Adrenal gland (tissue), 12 donors: Measurements from ENCODE around the gene KLF11. TPM values are rescaled to one million over a fixed set of nuclear protein-coding genes. Genes with fewer than 3 reads are reported as not detected.
"Not testable (repeated sequence)": the region's sequence is repeated elsewhere in the genome, so short reads cannot be mapped to it uniquely, and the experiment has no call there.

ENCODE experiments used
- DNase-seq, 7 donors: peaks; one replicate each; pipeline ENCODE4 v3.0.0-alpha.2; 2019 to 2020
- H3K27ac ChIP-seq, 5 donors: fragments of 200-600 bp; sonication (generic) in 4 of 5; 1 replicate in 3 of 5; 2 replicates in 2 of 5; pipeline versions ENCODE4 v1.5.1 to v1.8.0; 2016 to 2020; ENCODE audit warnings: mild to moderate bottlenecking in 1 of 5
- H3K27me3 ChIP-seq: fragments of 200-600 bp; 2 replicates; pipeline ENCODE4 v1.8.0; 2021
- H3K36me3 ChIP-seq, 2 donors: fragments of 200-600 bp; replicated peaks in 1 of 2; 1 replicate in 1 of 2; 2 replicates in 1 of 2; pipeline versions ENCODE4 v1.5.1 to v1.8.0; 2018 to 2022
- H3K4me1 ChIP-seq, 2 donors: fragments of 200-600 bp; replicated peaks in 1 of 2; 1 replicate in 1 of 2; 2 replicates in 1 of 2; pipeline versions ENCODE4 v1.5.1 to v1.8.0; 2018 to 2021
- H3K4me3 ChIP-seq, 4 donors: fragments of 200-600 bp; sonication (generic) in 3 of 4; one replicate each; pipeline ENCODE4 v1.5.1; 2016 to 2018
- H3K9me3 ChIP-seq, 3 donors: fragments of 200-600 bp; sonication (generic) in 1 of 3; replicated peaks in 1 of 3; 1 replicate in 2 of 3; 2 replicates in 1 of 3; pipeline versions ENCODE4 v1.5.1 to v1.8.0; 2016 to 2021
- CTCF ChIP-seq, 6 experiments: fragments of 450-650 bp in 4 of 6; fragments of 200-600 bp in 2 of 6; sonication (generic) in 1 of 6; IDR thresholded peaks; 1 replicate in 5 of 6; 2 replicates in 1 of 6; pipeline versions ENCODE4 v1.5.1 to v1.8.0; 2016 to 2021; ENCODE audit warnings: antibody characterized with exemption in 6 of 6, mild to moderate bottlenecking in 2 of 6, moderate library complexity in 1 of 6
- POLR2A ChIP-seq, 2 donors: fragments of 450-650 bp; IDR thresholded peaks; one replicate each; pipeline ENCODE4 v1.6.1; 2017; ENCODE audit warnings: antibody characterized with exemption in 2 of 2, mild to moderate bottlenecking in 2 of 2, moderate library complexity in 1 of 2
- WGBS, 4 donors: extraction: QIAGEN DNeasy Blood & Tissue Kit in 2 of 4; methylation state at CpG; one replicate each; pipeline versions ENCODE4 v1.1.5 to v1.1.7; 2013 to 2017; 5-methylcytosine and 5-hydroxymethylcytosine counted together
- intact Hi-C, 2 donors: fragments of 100-400 bp; cut with DNase I; formaldehyde crosslinking; loops; one replicate each; pipeline versions ENCODE4 v1.14.1 to v1.15.0; 2022 to 2023
- polyA plus RNA-seq, 3 donors: library from polyadenylated mRNA; stranded (reverse); fragments of 200-250 nt in 2 of 3; fragments of 350-450 nt in 1 of 3; fragmentation: Illumina TruSeq in 1 of 3; extraction: RNeasy Lipid Tissue Mini Kit (QIAGEN cat#74804) in 1 of 3; gene quantifications; one replicate each; pipeline ENCODE4 v1.2.3, GENCODE V29; 2013 to 2014
- total RNA-seq, 9 donors: library from RNA; depleted of rRNA in 4 of 9; stranded (reverse); fragments of >200 nt in 4 of 9; fragments of 120-200 nt in 1 of 9; fragmentation: NEBNext Ultra II Directional in 1 of 9; extraction: Animal tissue kit (Norgen Biotek cat#: 25700) in 1 of 9; gene quantifications; one replicate each; pipeline versions ENCODE4 v1.1.0 to v1.2.4, GENCODE V29; 2013 to 2023
- donor health status: healthy with polysubstance abuse.
- donor health status: Bipolar disorder and iron deficiency.
- donor health status: DM: yes; HTN: yes; CAD: no.
- donor health status: DM: no; HTN: no; CAD: no.
- donor health status: DM: no; HTN: no; CAD: no.
- donor health status: DM: yes; HTN: yes; CAD: no.

KLF11 gene
- total and polyA plus RNA-seq, 12 donors: 6.8 to 75.7 (median 26.1) TPM

GRCh38 chr2:10012963-10013461, 30.3 kb upstream of the KLF11 start:
- intact Hi-C loops: no loop called here
- no peak for DNase-seq
- WGBS, 4 donors: 90 to 94% (median 90%) methylated on average over 29 of the region's 29 CpGs

GRCh38 chr2:10013651-10014417, 29.5 kb upstream of the KLF11 start:
- WGBS, 4 donors: 92 to 95% (median 94%) methylated on average over 43 of the region's 43 CpGs
- H3K27ac ChIP-seq, H3K27me3 ChIP-seq, H3K36me3 ChIP-seq, H3K4me3 ChIP-seq, intact Hi-C loops, H3K9me3 ChIP-seq: not testable (repeated sequence)
- peaks cover 12 to 16% of the 10 kb centered on the region in 2 donors for H3K4me1 ChIP-seq
- DNase-seq: peak in 1 of 7 donors; percentile 14

More at GRCh38 chr2:10012963-10013461, 30.3 kb upstream of the KLF11 start:
- Histone ChIP-seq H3K9me3 (no peaks in the 10 kb centered on the region), H3K27ac (no peak overlapping the region), H3K4me3 (no peak overlapping the region), H3K27me3 (no peaks in the 10 kb centered on the region), H3K36me3 (no peaks in the 10 kb centered on the region), H3K4me1 (peaks cover 12 to 16% of the 10 kb centered on the region in 2 donors)
- no peak for TF ChIP-seq CTCF (IDR thresholded peaks at IDR 0.05)
- TF ChIP-seq POLR2A (IDR thresholded peaks at IDR 0.05): no peak

GRCh38 chr2:10014418-10015190, 28.7 kb upstream of the KLF11 start:
- no peaks in the 10 kb centered on the region for H3K36me3 ChIP-seq
- no peaks in the 10 kb centered on the region for H3K27me3 ChIP-seq
- H3K9me3 ChIP-seq: no peaks in the 10 kb centered on the region
- intact Hi-C loops: no loop called here
- H3K4me3 ChIP-seq: no peak overlapping the region
- H3K27ac ChIP-seq: no peak overlapping the region
- 91 to 95% (median 92%) methylated on average over 42 of the region's 42 CpGs for WGBS, 4 donors
- peaks cover 8 to 10% of the 10 kb centered on the region in 2 donors for H3K4me1 ChIP-seq
- peak in 1 of 7 donors; percentile 16 for DNase-seq
- TF ChIP-seq CTCF (IDR thresholded peaks at IDR 0.05) (no peak), POLR2A (IDR thresholded peaks at IDR 0.05) (no peak)

- H3K27me3 ChIP-seq, H3K4me1 ChIP-seq, H3K9me3 ChIP-seq, intact Hi-C loops, H3K4me3 ChIP-seq, H3K36me3 ChIP-seq, H3K27ac ChIP-seq: not testable (repeated sequence)
- DNase-seq: peak in 1 of 7 donors; percentile 8
- 91 to 98% (median 95%) methylated on average over 38 to 44 of the region's 44 CpGs for WGBS, 4 donors
Measured at GRCh38 chr2:10015376-10015989, 27.9 kb upstream of the KLF11 start.
